M059J (cell line): ENCODE results near the gene DEUP1. TPM values are rescaled to one million over a fixed set of nuclear protein-coding genes. Genes with fewer than 3 reads are reported as not detected.

Source experiments
- DNase-seq: peaks from one replicate; pipeline ENCODE4 v3.0.0-alpha.2; 2012; ENCODE audit warnings: low read depth
- total RNA-seq: library from RNA; depleted of rRNA; stranded (reverse); fragments of >200 nt; shearing (Covaris generic); gene quantifications from 2 replicates; pipeline ENCODE4 v1.2.3, GENCODE V29; 2014; rRNA removed

The DEUP1 gene
- total RNA-seq, 1 experiment from 2014 or later, result not detected

GRCh38 chr11:93477684-93478234 is 147.2 kb downstream of the DEUP1 start:
- DNase-seq, result no peak

GRCh38 chr11:93478841-93479240 is 148.3 kb downstream of the DEUP1 start:
- no peak for DNase-seq

GRCh38 chr11:93480256-93480655 is 149.7 kb downstream of the DEUP1 start:
- no peak for DNase-seq

- DNase-seq, result no peak
Observed at GRCh38 chr11:93480756-93481155, 150.2 kb downstream of the DEUP1 start.

GRCh38 chr11:93481279-93481678 is 150.7 kb downstream of the DEUP1 start:
- DNase-seq, result no peak

GRCh38 chr11:93481696-93482095 is 151.2 kb downstream of the DEUP1 start:
- DNase-seq, result no peak

- no peak for DNase-seq
Observed at GRCh38 chr11:93482556-93482955, 152.0 kb downstream of the DEUP1 start.

- DNase-seq, result no peak
Observed at GRCh38 chr11:93484716-93485115, 154.2 kb downstream of the DEUP1 start.

- no peak for DNase-seq
Observed at GRCh38 chr11:93485983-93486382, 155.4 kb downstream of the DEUP1 start.

GRCh38 chr11:93487032-93487483 is 156.5 kb downstream of the DEUP1 start:
- no peak for DNase-seq

Other genes with a start within 250 kb of the DEUP1 start
- gene SLC36A4, start 132.8 kb upstream of the DEUP1 start, total RNA-seq, result 11.1 and 12.0 TPM in 2 replicates
- gene SMCO4, start 212.6 kb downstream of the DEUP1 start, total RNA-seq, result 33.0 and 46.2 TPM in 2 replicates